Activated effector memory CD4-positive, alpha-beta T cell treated with anti-CD3 and anti-CD28 coated beads, Interleukin-2, amount 50 U/mL, for 16 hours (primary cell): ENCODE data around the gene TIMP4.

Source experiments
- DNase-seq: peaks from one replicate; pipeline ENCODE4 v3.0.0-alpha.2; 2020

The TIMP4 gene

GRCh38 chr3:12184541-12184940 is 25.8 kb upstream of the TIMP4 start:
- no peak for DNase-seq

DNA sequence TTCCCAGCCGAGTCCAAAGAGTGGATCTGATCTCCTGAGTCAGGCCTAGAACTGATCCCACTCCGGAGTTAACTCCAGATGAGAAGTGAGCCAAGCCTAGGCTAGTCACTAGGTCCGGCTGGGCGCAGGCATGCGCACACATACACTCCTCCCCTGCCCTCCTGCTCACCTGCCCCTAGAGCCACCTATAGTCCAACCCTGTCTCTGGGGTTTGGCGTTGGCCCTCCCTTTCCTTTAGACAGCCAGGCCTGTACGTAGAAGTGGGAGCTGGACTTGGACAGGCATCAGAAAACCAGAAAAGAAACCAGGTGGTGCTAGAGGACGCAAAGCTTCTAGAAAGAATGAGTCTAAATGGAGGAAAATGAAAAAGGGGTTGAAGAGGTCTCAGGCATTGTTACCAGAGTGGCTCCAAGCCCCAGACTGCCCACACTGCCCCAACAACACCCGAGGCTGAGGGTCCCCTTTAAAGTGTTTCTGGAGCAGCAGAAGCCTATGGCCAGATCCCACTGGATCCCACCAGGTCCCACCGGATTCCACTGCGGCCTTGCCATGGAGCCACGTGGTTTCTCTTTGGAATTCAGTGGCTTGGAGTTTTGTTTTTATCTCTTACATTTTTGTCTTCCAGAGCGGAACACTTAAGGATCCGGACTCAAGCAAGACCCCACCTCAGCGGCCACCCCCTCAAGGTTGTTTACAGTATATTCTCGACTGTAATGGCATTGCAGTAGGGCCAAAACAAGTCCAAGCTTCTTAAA is 24.2 kb upstream of the TIMP4 start:
- DNase-seq, result no peak

DNA sequence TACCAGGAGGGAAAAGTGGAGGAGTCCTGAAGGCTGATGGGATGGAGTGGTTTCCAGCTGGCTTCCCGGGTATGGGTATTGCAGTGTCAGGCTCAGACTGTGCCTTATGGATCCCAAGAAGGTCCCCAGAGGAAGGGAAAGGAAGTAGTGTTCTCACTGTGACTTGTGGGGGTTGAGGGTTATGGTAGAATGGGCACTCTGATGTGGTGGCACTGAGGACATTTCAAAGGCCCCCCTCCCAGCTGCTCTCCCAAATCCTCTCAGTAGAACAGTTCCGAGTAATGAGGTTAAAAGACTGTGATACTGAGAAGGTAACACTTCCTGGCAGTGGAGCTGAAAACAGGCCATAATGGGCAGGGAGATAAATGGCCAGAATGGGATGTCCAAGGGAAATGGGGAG is 23.1 kb upstream of the TIMP4 start:
- DNase-seq, result no peak

- no peak for DNase-seq
These were observed 22.6 kb upstream of the TIMP4 start for GRCh38 chr3:12181301-12181700.

GRCh38 chr3:12180631-12181030 is 21.9 kb upstream of the TIMP4 start:
- no peak for DNase-seq

GRCh38 chr3:12180218-12180617 is 21.5 kb upstream of the TIMP4 start:
- DNase-seq, result no peak

GRCh38 chr3:12179441-12179840 is 20.7 kb upstream of the TIMP4 start:
- no peak for DNase-seq

GRCh38 chr3:12178091-12178820 is 19.5 kb upstream of the TIMP4 start:
- no peak for DNase-seq

GRCh38 chr3:12177126-12177525 is 18.4 kb upstream of the TIMP4 start:
- DNase-seq, result no peak

- peak; percentile 68 for DNase-seq
These were observed 17.2 kb upstream of the TIMP4 start for GRCh38 chr3:12175844-12176453.

GRCh38 chr3:12175137-12175593 is 16.5 kb upstream of the TIMP4 start:
- DNase-seq, result no peak

DNA sequence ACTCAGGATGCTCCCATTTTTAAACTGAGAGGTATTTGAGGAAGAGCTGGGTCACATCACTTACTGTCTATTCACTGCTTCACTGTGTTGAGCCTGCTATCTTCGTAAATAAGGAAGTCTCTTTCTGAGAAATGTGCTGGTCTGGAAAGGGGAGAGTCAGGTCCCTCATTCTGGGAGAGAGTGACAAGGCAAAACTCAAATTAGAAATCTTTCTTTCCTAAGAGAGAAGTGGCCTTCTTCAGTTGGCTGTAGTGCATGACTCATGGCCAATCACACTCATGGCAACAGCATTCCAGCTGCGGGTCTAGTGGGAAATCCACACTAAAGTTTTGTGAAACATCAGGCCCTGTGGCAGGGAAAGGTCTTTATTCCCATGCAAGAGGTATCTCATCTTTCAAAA is 11.5 kb upstream of the TIMP4 start:
- DNase-seq, result no peak

DNA sequence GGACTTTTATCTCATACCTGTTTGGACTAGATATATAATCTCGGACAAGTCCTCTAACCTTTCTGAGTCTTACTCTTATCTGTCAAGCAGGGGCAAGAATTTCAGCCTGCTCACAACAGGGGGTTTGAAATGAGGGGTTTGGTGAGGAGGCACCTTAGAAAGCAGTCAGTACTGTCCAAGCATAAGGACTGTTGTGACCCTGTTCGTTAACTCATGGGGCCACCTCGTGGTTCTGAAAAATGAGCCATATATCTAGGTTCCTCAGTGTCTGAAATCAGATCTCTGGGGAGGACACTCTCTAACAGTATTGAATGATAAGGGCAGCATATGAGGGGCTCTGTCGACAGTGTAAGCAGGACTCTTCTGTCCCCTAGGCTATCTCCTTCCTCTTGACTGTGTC is 7.2 kb upstream of the TIMP4 start:
- DNase-seq, result no peak

DNA sequence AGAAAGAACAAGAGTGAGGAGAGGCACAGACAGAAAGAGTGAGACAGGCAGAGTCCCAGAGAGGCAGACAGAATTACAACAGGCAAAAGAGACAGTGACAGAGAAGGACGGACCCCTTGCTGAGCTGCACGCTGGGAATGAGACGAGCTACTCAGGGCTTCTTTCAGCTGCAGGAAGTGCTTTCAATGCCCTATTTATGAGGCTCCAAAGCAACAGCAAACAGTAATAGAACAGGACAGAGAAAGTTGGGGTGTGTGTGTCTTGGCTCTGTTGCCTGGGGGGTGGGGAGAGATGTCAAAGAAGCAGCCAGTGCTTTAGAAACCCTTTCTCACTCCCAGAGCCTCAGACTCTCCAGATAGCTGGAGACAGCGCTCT is 502 bp upstream of the TIMP4 start:
- DNase-seq, result no peak

DNA sequence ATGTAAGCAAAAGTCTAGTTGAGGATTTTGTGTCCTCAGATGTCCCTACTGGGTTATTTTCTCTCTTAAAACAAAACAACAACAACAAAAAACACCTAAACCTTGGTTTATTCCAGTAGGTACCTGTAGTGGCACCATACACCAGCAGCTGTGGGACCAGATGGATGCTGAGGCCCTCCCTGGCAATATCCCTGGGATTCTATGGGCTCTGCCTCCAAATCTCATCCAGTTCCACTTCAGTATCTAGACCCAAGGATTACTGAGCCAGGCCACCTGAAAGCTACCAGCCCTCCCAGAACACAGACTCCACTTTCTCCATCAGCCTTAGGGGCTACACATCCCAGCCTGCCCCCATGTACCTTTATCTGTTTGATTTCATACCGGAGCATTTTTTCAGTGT is 1.7 kb downstream of the TIMP4 start:
- no peak for DNase-seq

DNA sequence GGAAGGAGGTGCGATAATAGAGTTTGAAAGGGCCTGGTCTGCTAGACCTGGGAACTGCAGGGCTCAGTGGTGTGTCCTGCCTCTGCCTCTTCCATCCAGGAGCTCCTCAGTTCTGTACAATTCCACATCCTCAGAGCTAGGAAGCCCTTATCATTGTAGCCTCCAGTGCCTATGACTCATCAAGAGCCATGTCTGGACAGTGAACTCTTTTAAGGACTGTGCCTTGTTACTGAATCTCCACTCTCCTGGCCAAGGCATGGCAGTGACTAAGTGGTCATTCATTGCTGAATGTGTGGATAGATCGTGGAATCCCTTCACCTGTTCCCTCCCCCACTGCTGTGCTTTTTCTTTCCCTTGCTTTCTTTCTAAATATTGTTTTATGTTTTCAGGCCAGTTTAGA is 2.9 kb downstream of the TIMP4 start:
- DNase-seq, result no peak

- no peak for DNase-seq
These were observed 3.4 kb downstream of the TIMP4 start for GRCh38 chr3:12155264-12155663.

- no peak for DNase-seq
These were observed 4.6 kb downstream of the TIMP4 start for GRCh38 chr3:12154151-12154550.

- no peak for DNase-seq
These were observed 8.6 kb downstream of the TIMP4 start for GRCh38 chr3:12150112-12150511.

- DNase-seq, result no peak
These were observed 9.7 kb downstream of the TIMP4 start for GRCh38 chr3:12149029-12149428.

GRCh38 chr3:12148183-12148940 is 10.3 kb downstream of the TIMP4 start:
- DNase-seq, result no peak

DNA sequence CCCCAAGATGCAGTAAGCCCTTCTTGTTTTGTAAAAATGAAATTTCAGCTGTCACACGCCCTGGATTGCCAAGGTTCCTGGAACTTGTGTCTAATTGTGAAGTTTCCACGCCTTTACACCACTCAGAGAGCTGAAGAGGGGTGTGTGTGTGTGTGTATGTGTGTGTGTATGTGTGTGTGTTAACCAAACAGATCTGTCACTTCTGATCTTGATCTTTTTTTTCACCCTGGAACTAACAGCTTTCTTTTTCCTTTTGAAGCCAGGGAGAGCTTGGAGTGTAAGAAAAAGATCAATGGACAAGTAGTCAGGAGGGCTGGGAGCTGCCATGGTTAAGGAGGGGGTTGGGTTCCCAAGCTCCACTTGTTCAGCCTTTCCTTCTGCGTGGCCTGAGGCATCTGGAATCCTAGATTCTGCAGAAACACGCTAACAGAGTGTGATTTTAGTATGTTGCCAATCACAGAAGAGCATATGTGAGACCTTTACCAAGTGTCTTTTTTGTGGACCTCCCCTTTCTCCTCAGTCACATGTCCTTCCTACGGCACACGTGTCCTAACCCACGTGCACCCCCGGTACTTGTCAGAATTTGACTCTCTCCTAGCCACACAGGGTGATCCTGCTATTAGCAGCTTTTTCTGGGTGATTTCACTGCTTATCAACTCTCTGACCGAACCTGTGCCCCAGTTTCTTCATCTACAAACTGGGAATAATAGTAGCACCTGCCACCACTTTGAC is 11.5 kb downstream of the TIMP4 start:
- no peak for DNase-seq
